Measurements from ENCODE around the gene TP63.

GRCh38 chr3:189589179-189589569 lies 42.0 kb upstream of the TP63 start:
- no peak for TF ChIP-seq EZH2 (IDR thresholded peaks at IDR 0.05; ENCODE audit: insufficient read depth, low read length)
- TF ChIP-seq CTCF (IDR thresholded peaks at IDR 0.05; ENCODE audit: insufficient read depth, low read depth, low read length): no peak

Measured in astrocyte (in vitro differentiated cells and primary cell).